OCI-M1 (cell line): ENCODE measurements around the gene CLEC3B.
"Not testable (repeated sequence)": the region's sequence is repeated elsewhere in the genome, so short reads cannot be mapped to it uniquely, and the experiment has no call there.

ENCODE experiments used
- DNase-seq: peaks from one replicate; lab custom pipeline; 2025; lab: John Stamatoyannopoulos, UW

CLEC3B gene

GRCh38 chr3:45066109-45066801 lies 40.2 kb downstream of the CLEC3B start:
- no peak for DNase-seq

- DNase-seq, result no peak
Observed at GRCh38 chr3:45067486-45067885, 41.4 kb downstream of the CLEC3B start.

GRCh38 chr3:45067941-45068340 lies 41.8 kb downstream of the CLEC3B start:
- no peak for DNase-seq

- DNase-seq, result no peak
Observed at GRCh38 chr3:45071075-45071474, 45.0 kb downstream of the CLEC3B start.

- DNase-seq, result peak; percentile 60
Observed at GRCh38 chr3:45075821-45076625, 49.9 kb downstream of the CLEC3B start.

GRCh38 chr3:45078256-45078655 lies 52.2 kb downstream of the CLEC3B start:
- DNase-seq, result not testable (repeated sequence)

- no peak for DNase-seq
Observed at GRCh38 chr3:45078910-45079522, 52.9 kb downstream of the CLEC3B start.

- DNase-seq, result peak; percentile 36
Observed at GRCh38 chr3:45079715-45080114, 53.6 kb downstream of the CLEC3B start.

GRCh38 chr3:45080824-45081223 lies 54.7 kb downstream of the CLEC3B start:
- DNase-seq, result no peak

- no peak for DNase-seq
Observed at GRCh38 chr3:45081506-45082141, 55.5 kb downstream of the CLEC3B start.

- no peak for DNase-seq
Observed at GRCh38 chr3:45082142-45082538, 56.0 kb downstream of the CLEC3B start.

- DNase-seq, result no peak
Observed at GRCh38 chr3:45083023-45083422, 56.9 kb downstream of the CLEC3B start.

- no peak for DNase-seq
Observed at GRCh38 chr3:45084361-45084760, 58.3 kb downstream of the CLEC3B start.

GRCh38 chr3:45084820-45085816 lies 59.0 kb downstream of the CLEC3B start:
- no peak for DNase-seq
